ENCODE data around the gene PUSL1. TPM values are rescaled to one million over a fixed set of nuclear protein-coding genes. Genes with fewer than 3 reads are reported as not detected.

Gene PUSL1
- total RNA-seq, 8 experiments from 2014 or later: 12.0 to 45.8 (median 22.4) TPM

DNA sequence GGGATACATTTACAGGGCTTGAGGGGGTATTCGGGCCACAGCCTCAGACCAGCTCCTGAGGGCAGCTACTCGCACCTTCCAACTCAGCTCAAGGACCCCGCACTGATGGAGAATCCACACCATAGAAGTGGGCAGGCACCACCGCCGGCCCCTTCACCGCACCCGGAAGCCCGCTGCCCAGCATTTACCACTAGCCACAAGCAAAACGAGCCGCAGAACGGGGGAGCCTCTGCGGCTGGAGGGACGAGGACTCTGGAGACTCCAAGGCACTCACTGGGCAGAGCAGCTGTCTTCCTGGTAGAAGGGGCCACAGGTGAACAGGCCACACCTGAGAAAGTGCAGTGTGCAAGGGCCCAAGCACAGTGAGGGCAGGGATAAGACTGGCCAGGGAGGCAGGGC, 40.1 kb upstream of the PUSL1 start:
- in situ Hi-C loops (cut with MboI; ENCODE audit: low pct_unique_long_range_greater_than_20kb in 2 of 9, low sequenced_read_pairs in 9 of 9, unreplicated experiment in 9 of 9): loop anchor here in 3 of 9 experiments (25.0 kb wide), 2 partner anchors 106 to 256 kb away; partner anchors contain the start of genes AGRN (in 2 of the 3), HES4 (in 2 of the 3), ISG15 (in 2 of the 3) and TTLL10 (in 1 of the 3)
- ATAC-seq (replicated peaks in 6 of 8): no peak
- no peak overlapping the region for H3K27ac ChIP-seq
- no peak overlapping the region for H3K4me3 ChIP-seq
- 94 to 100% (median 98%) methylated on average over 5 to 13 of the region's 13 CpGs; no CpG with 5 or more reads in 5 of the 10 experiments for WGBS, 10 experiments
- peaks cover 20% of the 10 kb centered on the region in 2 donors for H3K4me1 ChIP-seq (replicated peaks in 1 of 2)

DNA sequence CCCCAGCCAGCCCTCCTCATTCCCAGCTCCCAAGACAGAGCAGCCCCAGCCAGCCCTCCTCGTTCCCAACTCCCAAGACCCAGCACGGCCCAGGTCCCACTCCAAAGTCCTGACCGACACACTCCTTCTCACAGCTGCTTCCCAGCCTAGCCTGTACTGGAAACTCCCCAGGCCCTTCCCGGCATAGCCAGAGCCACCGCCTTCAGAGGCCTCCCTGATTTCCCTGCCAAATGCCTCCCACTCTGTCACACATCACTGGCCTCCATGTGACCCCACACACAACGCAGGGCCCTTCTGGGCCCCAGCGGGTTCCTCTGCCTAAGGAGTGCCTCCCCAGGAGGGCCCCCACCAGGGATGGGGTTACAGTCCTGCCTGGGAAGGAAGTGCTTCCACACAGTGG, 37.6 kb upstream of the PUSL1 start:
- 0 to 100% (median 90%) methylated on average over 1 to 6 of the region's 7 CpGs; no CpG with 5 or more reads in 4 of the 10 experiments for WGBS, 10 experiments

GRCh38 chr1:1272341-1273208, 35.8 kb upstream of the PUSL1 start:
- Histone ChIP-seq H3K27ac (peak overlapping the region; percentile 89 to 95), H3K4me3 (peak overlapping the region; percentile 86 to 98 (median 96)), H3K4me1 (replicated peaks in 1 of 2) (peaks cover 26 to 27% of the 10 kb centered on the region in 2 donors)
- in situ Hi-C loops (cut with MboI; ENCODE audit: low pct_unique_long_range_greater_than_20kb in 2 of 9, low sequenced_read_pairs in 9 of 9, unreplicated experiment in 9 of 9): loop anchor here in 3 of 9 experiments (25.0 kb wide), 2 partner anchors 110 to 260 kb away; partner anchors contain the start of genes AGRN (in 2 of the 3), HES4 (in 2 of the 3), ISG15 (in 2 of the 3) and TTLL10 (in 1 of the 3)
- peak in 1 of 8 experiments; percentile 0 for ATAC-seq (replicated peaks in 6 of 8)
- 19 to 82% (median 52%) methylated on average over 3 to 19 of the region's 43 CpGs; no CpG with 5 or more reads in 2 of the 10 experiments for WGBS, 10 experiments

More for the DNA sequence above, 37.6 kb upstream of the PUSL1 start:
- in situ Hi-C loops (cut with MboI; ENCODE audit: low pct_unique_long_range_greater_than_20kb in 2 of 9, low sequenced_read_pairs in 9 of 9, unreplicated experiment in 9 of 9): loop anchor here in 3 of 9 experiments (25.0 kb wide), 2 partner anchors 109 to 259 kb away; partner anchors contain the start of genes AGRN (in 2 of the 3), HES4 (in 2 of the 3), ISG15 (in 2 of the 3) and TTLL10 (in 1 of the 3)
- peak in 3 of 8 experiments; percentile 24 to 71 (median 70) for ATAC-seq (replicated peaks in 6 of 8)
- H3K4me1 ChIP-seq (replicated peaks in 1 of 2): peaks cover 26 to 27% of the 10 kb centered on the region in 2 donors
- H3K4me3 ChIP-seq: no peak overlapping the region
- H3K27ac ChIP-seq: no peak overlapping the region

GRCh38 chr1:1273209-1273511, 35.2 kb upstream of the PUSL1 start:
- in situ Hi-C loops (cut with MboI; ENCODE audit: low pct_unique_long_range_greater_than_20kb in 2 of 9, low sequenced_read_pairs in 9 of 9, unreplicated experiment in 9 of 9): loop anchor here in 3 of 9 experiments (25.0 kb wide), 2 partner anchors 111 to 261 kb away; partner anchors contain the start of genes AGRN (in 2 of the 3), HES4 (in 2 of the 3), ISG15 (in 2 of the 3) and TTLL10 (in 1 of the 3)
- 0% methylated on average over 8 to 11 of the region's 31 CpGs; no CpG with 5 or more reads in 8 of the 10 experiments for WGBS, 10 experiments
- Histone ChIP-seq H3K27ac (peak overlapping the region; percentile 89 to 95), H3K4me1 (replicated peaks in 1 of 2) (peaks cover 26 to 27% of the 10 kb centered on the region in 2 donors), H3K4me3 (peak overlapping the region; percentile 86 to 98 (median 96))
- ATAC-seq (replicated peaks in 6 of 8): peak in 3 of 8 experiments; percentile 1 to 2 (median 2)

DNA sequence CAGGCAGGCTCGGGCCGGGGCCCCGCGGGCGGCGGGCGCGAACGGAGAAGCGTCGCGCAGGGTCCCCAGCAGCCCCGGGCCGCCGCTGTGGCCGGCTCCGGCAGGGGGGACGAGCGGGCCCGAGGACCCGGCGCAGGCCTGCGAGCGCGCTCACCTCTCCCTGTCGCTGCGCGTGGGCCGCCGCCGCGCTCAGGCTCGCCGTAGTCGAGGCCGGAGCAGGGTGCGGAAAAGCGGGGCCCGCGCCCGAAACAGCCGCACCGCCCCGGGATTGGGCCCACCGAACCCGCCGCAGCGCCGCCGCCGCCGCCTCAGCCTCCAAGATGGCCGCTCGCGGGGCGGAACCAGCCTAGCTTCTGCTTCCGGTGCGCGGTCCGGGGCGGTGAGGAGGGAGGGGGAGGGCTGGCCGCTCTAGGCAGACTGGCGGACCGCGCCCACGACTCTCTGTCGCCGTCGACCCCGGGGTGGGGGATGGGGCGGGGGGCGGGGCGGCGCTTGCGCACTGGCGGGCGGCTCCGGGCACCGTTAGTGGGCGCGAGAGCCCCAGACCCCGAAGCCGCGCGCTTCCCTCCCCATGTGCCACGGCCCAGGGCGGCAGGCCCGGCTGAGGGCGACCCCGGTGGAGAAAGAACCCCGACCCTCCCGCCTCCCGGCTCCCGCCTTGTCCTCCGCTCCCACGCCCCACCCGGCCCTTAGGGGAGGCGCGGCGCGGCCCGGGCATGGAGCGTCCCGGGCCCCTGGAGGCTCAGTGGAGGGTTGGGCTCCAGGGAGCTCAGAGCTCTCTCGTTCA, 34.7 kb upstream of the PUSL1 start, which contains the start of gene UBE2J2:
TSS of gene UBE2J2 (minus strand) at position 343 of the 787 bp plus-strand sequence. CDS start 5,862 bp downstream, outside the sequence.
- in situ Hi-C loops (cut with MboI; ENCODE audit: low pct_unique_long_range_greater_than_20kb in 2 of 9, low sequenced_read_pairs in 9 of 9, unreplicated experiment in 9 of 9): loop anchor here in 3 of 9 experiments (25.0 kb wide), 2 partner anchors 111 to 261 kb away; partner anchors contain the start of genes AGRN (in 2 of the 3), HES4 (in 2 of the 3), ISG15 (in 2 of the 3) and TTLL10 (in 1 of the 3)
- H3K4me3 ChIP-seq: peak within 1 kb of the TSS; percentile 86 to 98 (median 96)
- ATAC-seq (replicated peaks in 6 of 8): peak; percentile 52 to 95 (median 92)
- WGBS, 10 experiments: 0% methylated on average over 7 of the region's 105 CpGs; no CpG with 5 or more reads in 9 of the 10 experiments
- H3K4me1 ChIP-seq (replicated peaks in 1 of 2): peaks cover 26 to 27% of the 10 kb centered on the region in 2 donors
- H3K27ac ChIP-seq: peak within 1 kb of the TSS; percentile 89 to 95

DNA sequence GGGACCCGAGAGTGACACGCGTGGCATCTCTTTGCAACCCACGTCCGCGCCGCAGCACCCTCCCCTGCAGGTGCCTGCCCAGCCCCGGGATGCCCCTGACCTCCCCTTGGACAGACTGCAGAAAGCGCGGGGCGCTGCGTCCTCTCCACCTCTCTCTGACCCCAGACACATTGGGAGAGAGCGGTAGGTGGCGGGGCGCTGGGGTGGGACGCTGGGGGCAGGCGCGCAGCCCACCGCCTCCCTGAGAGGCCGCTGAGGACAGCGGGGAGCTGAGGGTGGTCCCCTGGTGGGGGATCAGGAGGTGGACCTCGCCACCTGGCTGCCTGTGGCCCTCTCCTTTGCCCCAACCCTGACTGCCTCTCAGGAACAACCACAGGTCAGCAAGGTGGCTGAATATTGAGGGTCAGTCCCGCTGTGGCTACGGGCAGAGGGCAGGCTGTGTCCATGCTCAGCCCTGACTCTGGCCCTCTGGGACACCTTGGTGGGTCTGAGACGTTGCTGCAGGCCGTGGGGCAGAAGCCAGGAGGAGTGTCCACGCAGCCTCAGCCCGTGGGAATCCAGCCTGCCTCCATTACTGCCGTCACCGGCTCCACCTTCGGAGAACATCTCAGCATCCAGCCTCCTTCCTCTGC, 34.0 kb upstream of the PUSL1 start:
- peaks cover 26 to 27% of the 10 kb centered on the region in 2 donors for H3K4me1 ChIP-seq (replicated peaks in 1 of 2)
- in situ Hi-C loops (cut with MboI; ENCODE audit: low pct_unique_long_range_greater_than_20kb in 2 of 9, low sequenced_read_pairs in 9 of 9, unreplicated experiment in 9 of 9): loop anchor here in 3 of 9 experiments (25.0 kb wide), 2 partner anchors 112 to 262 kb away; partner anchors contain the start of genes AGRN (in 2 of the 3), HES4 (in 2 of the 3), ISG15 (in 2 of the 3) and TTLL10 (in 1 of the 3)
- peak overlapping the region; percentile 53 to 95 for H3K27ac ChIP-seq
- no peak for ATAC-seq (replicated peaks in 6 of 8)
- WGBS, 10 experiments: 40 to 79% (median 52%) methylated on average over 2 to 10 of the region's 31 CpGs; no CpG with 5 or more reads in 6 of the 10 experiments
- H3K4me3 ChIP-seq: peak overlapping the region; percentile 86 to 98 (median 96)

DNA sequence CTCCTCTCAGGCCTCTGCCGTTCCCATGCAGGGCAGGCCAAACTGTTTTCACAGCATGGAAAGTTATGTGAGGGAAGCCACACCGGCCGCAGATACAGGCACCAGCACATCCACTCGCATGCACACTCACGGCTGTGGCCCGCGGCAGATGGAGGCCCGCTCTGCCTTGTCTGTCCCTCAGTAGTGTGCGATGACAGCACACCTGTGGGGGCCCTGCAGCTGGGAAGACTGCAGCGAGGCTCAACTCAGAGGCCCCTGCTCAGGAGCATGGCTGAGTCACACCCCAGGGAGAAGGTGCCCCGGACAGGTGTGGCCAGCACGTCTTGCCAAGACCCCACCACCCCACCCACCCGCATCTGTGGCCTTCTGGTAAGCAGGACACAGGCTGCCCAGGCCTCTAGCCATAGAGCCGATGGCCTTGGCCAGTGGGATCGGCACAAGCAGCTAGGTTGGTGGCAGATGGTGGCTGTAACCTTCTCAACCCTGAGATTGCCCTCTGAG, 33.4 kb upstream of the PUSL1 start:
- peaks cover 26 to 27% of the 10 kb centered on the region in 2 donors for H3K4me1 ChIP-seq (replicated peaks in 1 of 2)
- H3K27ac ChIP-seq: no peak overlapping the region
- peak overlapping the region in 2 of 5 donors; percentile 86 to 90 for H3K4me3 ChIP-seq
- ATAC-seq (replicated peaks in 6 of 8): no peak
- in situ Hi-C loops (cut with MboI; ENCODE audit: low pct_unique_long_range_greater_than_20kb in 2 of 9, low sequenced_read_pairs in 9 of 9, unreplicated experiment in 9 of 9): loop anchor here in 3 of 9 experiments (25.0 kb wide), 2 partner anchors 113 to 263 kb away; partner anchors contain the start of genes AGRN (in 2 of the 3), HES4 (in 2 of the 3), ISG15 (in 2 of the 3) and TTLL10 (in 1 of the 3)
- 67 to 100% (median 96%) methylated on average over 1 to 4 of the region's 15 CpGs; no CpG with 5 or more reads in 5 of the 10 experiments for WGBS, 10 experiments

- ATAC-seq (replicated peaks in 6 of 8): no peak
- WGBS, 10 experiments: 75 to 100% (median 81%) methylated on average over 1 to 9 of the region's 9 CpGs; no CpG with 5 or more reads in 1 of the 10 experiments
- H3K4me3 ChIP-seq: no peak overlapping the region
- peaks cover 25 to 26% of the 10 kb centered on the region in 2 donors for H3K4me1 ChIP-seq (replicated peaks in 1 of 2)
- no peak overlapping the region for H3K27ac ChIP-seq
- in situ Hi-C loops (cut with MboI; ENCODE audit: low pct_unique_long_range_greater_than_20kb in 2 of 9, low sequenced_read_pairs in 9 of 9, unreplicated experiment in 9 of 9): no loop called here
Measured at GRCh38 chr1:1275836-1276235, 32.6 kb upstream of the PUSL1 start.

- H3K27ac ChIP-seq: no peak overlapping the region
- H3K4me1 ChIP-seq (replicated peaks in 1 of 2): peaks cover 6 to 7% of the 10 kb centered on the region in 2 donors
- no peak for ATAC-seq (replicated peaks in 6 of 8)
- WGBS, 10 experiments: 78 to 100% (median 90%) methylated on average over 1 to 12 of the region's 13 CpGs; no CpG with 5 or more reads in 2 of the 10 experiments
- in situ Hi-C loops (cut with MboI; ENCODE audit: low pct_unique_long_range_greater_than_20kb in 2 of 9, low sequenced_read_pairs in 9 of 9, unreplicated experiment in 9 of 9): no loop called here
- H3K4me3 ChIP-seq: no peak overlapping the region
Measured at GRCh38 chr1:1278620-1279019, 29.8 kb upstream of the PUSL1 start.

GRCh38 chr1:1279028-1279427, 29.4 kb upstream of the PUSL1 start:
- Histone ChIP-seq H3K27ac (no peak overlapping the region), H3K4me1 (replicated peaks in 1 of 2) (peaks cover 6 to 7% of the 10 kb centered on the region in 2 donors), H3K4me3 (no peak overlapping the region)
- WGBS, 10 experiments: 69 to 95% (median 86%) methylated on average over 4 to 16 of the region's 17 CpGs; no CpG with 5 or more reads in 3 of the 10 experiments
- ATAC-seq (replicated peaks in 6 of 8): no peak
- in situ Hi-C loops (cut with MboI; ENCODE audit: low pct_unique_long_range_greater_than_20kb in 2 of 9, low sequenced_read_pairs in 9 of 9, unreplicated experiment in 9 of 9): no loop called here

DNA sequence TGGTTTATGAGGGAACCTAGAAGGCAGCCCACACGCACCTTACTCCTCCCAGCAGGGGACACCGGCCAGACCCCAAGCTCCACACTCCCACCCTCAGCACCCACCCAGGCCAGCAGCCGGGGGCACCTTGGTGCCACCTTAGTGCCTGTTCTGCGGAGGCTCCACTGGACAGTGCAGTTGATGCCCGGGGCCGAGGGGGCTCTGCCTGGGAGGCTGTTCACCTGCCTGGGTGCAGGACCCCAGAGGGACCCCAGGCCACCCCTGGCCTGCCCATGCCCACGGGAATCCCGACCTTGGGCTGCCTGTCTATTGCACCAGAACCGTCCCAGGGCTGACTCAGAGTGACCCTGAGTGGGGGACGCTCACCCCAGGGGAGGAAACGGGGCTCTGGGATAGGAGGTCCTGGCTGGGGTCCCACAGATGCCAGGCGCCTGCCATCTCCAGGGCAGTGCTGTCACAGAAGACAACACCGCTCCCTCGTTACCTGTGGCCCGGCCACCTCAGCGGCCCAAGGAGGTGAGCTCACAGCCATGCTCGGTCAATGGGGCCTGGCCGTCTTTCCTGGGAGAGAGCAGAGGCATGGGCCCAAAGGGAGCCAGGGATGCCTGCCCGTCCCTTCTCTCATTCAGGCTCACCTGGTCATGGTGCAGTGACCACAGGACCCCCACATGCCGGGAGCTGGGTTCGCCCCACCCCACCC, 27.5 kb upstream of the PUSL1 start:
- H3K27ac ChIP-seq: no peak overlapping the region
- 71 to 100% (median 77%) methylated on average over 1 to 6 of the region's 21 CpGs; no CpG with 5 or more reads in 6 of the 10 experiments for WGBS, 10 experiments
- no peaks in the 10 kb centered on the region for H3K4me1 ChIP-seq (replicated peaks in 1 of 2)
- in situ Hi-C loops (cut with MboI; ENCODE audit: low pct_unique_long_range_greater_than_20kb in 2 of 9, low sequenced_read_pairs in 9 of 9, unreplicated experiment in 9 of 9): no loop called here
- no peak overlapping the region for H3K4me3 ChIP-seq
- peak in 3 of 8 experiments; percentile 2 to 9 (median 9) for ATAC-seq (replicated peaks in 6 of 8)

Data from motor neuron (in vitro differentiated cells).